Measurements from ENCODE around the gene GABRB2.
"Not testable (repeated sequence)": the region's sequence is repeated elsewhere in the genome, so short reads cannot be mapped to it uniquely, and the experiment has no call there.

Gene GABRB2

GRCh38 chr5:161302559-161302958 lies 244.0 kb downstream of the GABRB2 start:
- Histone ChIP-seq H3K27me3 (ENCODE audit: insufficient read depth, poor library complexity, severe bottlenecking) (no peaks in the 10 kb centered on the region), H3K27ac (replicated peaks) (no peak overlapping the region), H3K4me3 (replicated peaks; ENCODE audit: insufficient read depth, low read length) (no peak overlapping the region)
- no peak for DNase-seq (ENCODE audit: low read depth in 1 of 2, low spot score in 1 of 2)
- no peak for TF ChIP-seq CTCF (IDR thresholded peaks at IDR 0.05; ENCODE audit: insufficient read depth, low read length)
- TF ChIP-seq SPI1 (IDR thresholded peaks at IDR 0.05; ENCODE audit: borderline replicate concordance, low read depth), result no peak
- TF ChIP-seq REST (IDR thresholded peaks at IDR 0.05; ENCODE audit: insufficient replicate concordance, low read depth), result no peak
- TF ChIP-seq GABPA (IDR thresholded peaks at IDR 0.05; ENCODE audit: low read depth), result no peak
- TF ChIP-seq POLR2AphosphoS5 (IDR thresholded peaks at IDR 0.05; ENCODE audit: low read depth), result no peak

GRCh38 chr5:161301586-161301985 lies 244.9 kb downstream of the GABRB2 start:
- TF ChIP-seq GABPA (IDR thresholded peaks at IDR 0.05; ENCODE audit: low read depth) (no peak), SPI1 (IDR thresholded peaks at IDR 0.05; ENCODE audit: borderline replicate concordance, low read depth) (no peak), REST (IDR thresholded peaks at IDR 0.05; ENCODE audit: insufficient replicate concordance, low read depth) (no peak), CTCF (IDR thresholded peaks at IDR 0.05; ENCODE audit: insufficient read depth, low read length) (no peak), POLR2AphosphoS5 (IDR thresholded peaks at IDR 0.05; ENCODE audit: low read depth) (no peak)
- Histone ChIP-seq H3K27me3 (ENCODE audit: insufficient read depth, poor library complexity, severe bottlenecking) (no peaks in the 10 kb centered on the region), H3K4me3 (replicated peaks; ENCODE audit: insufficient read depth, low read length) (no peak overlapping the region), H3K27ac (replicated peaks) (no peak overlapping the region)
- DNase-seq (ENCODE audit: low read depth in 1 of 2, low spot score in 1 of 2), result no peak

GRCh38 chr5:161299053-161299452 lies 247.5 kb downstream of the GABRB2 start:
- Histone ChIP-seq H3K4me3 (replicated peaks; ENCODE audit: insufficient read depth, low read length) (no peak overlapping the region), H3K27ac (replicated peaks) (no peak overlapping the region), H3K27me3 (ENCODE audit: insufficient read depth, poor library complexity, severe bottlenecking) (no peaks in the 10 kb centered on the region)
- no peak for DNase-seq (ENCODE audit: low read depth in 1 of 2, low spot score in 1 of 2)
- TF ChIP-seq POLR2AphosphoS5 (IDR thresholded peaks at IDR 0.05; ENCODE audit: low read depth) (no peak), REST (IDR thresholded peaks at IDR 0.05; ENCODE audit: insufficient replicate concordance, low read depth) (no peak), CTCF (IDR thresholded peaks at IDR 0.05; ENCODE audit: insufficient read depth, low read length) (no peak), GABPA (IDR thresholded peaks at IDR 0.05; ENCODE audit: low read depth) (no peak), SPI1 (IDR thresholded peaks at IDR 0.05; ENCODE audit: borderline replicate concordance, low read depth) (peak; percentile 72)

GRCh38 chr5:161297388-161297787 lies 249.1 kb downstream of the GABRB2 start:
- not testable (repeated sequence) for H3K27me3 ChIP-seq (ENCODE audit: insufficient read depth, poor library complexity, severe bottlenecking); H3K27ac ChIP-seq (replicated peaks); H3K4me3 ChIP-seq (replicated peaks; ENCODE audit: insufficient read depth, low read length); DNase-seq (ENCODE audit: low read depth in 1 of 2, low spot score in 1 of 2)
